Posterior vena cava (tissue), 2 donors: ENCODE results near the gene EPHA2. TPM values are rescaled to one million over a fixed set of nuclear protein-coding genes. Genes with fewer than 3 reads are reported as not detected.
"Not testable (repeated sequence)": the region's sequence is repeated elsewhere in the genome, so short reads cannot be mapped to it uniquely, and the experiment has no call there.

Experiments
- DNase-seq: peaks from one replicate; pipeline ENCODE4 v3.0.0-alpha.2; 2020; ENCODE audit warnings: low spot score
- intact Hi-C, 2 donors: fragments of 100-400 bp; cut with DNase I; formaldehyde crosslinking; loops; one replicate each; pipeline versions ENCODE4 v1.14.1 to v1.14.2; 2022 to 2023
- long read RNA-seq, 2 donors: library from polyadenylated mRNA; unstranded; transcript quantifications; one replicate each; pipeline ENCODE4 v2.0.0, GENCODE V29; 2020 to 2021
- total RNA-seq, 2 donors: library from RNA; stranded (reverse); fragmentation: NEBNext Ultra II Directional; extraction: Animal tissue kit (Norgen Biotek cat#: 25700); gene quantifications; one replicate each; pipeline ENCODE4 v1.2.1, GENCODE V29; 2021
- donor health status: DM: yes; HTN: yes; CAD: no.
- donor health status: DM: yes; HTN: yes; CAD: no.

EPHA2 gene
- total RNA-seq, result 10 to 100 TPM in 1 of 2 donors, 1 to 10 TPM in 1; 7.8 to 15.4 TPM
- long read RNA-seq, donor 1, partial matches to known transcripts, result 1 of 3 reads
- long read RNA-seq, donor 1, other reads (novel, unspliced or antisense), result 1 of 3 reads
- long read RNA-seq, donor 2, partial matches to known transcripts, result 7 of 11 reads
- long read RNA-seq, donor 2, other reads (novel, unspliced or antisense), result 4 of 11 reads

- peak; percentile 94 for DNase-seq
- intact Hi-C loops, result no loop called here
These were observed at the start of gene EPHA2 for GRCh38 chr1:16155537-16156410. EPHA2 (minus strand) TSS chr1:16156069; CDS start chr1:16155932, 137 bp downstream.

- peak; percentile 81 for DNase-seq
- intact Hi-C loops, result loop anchor here (5.0 to 10.0 kb wide), 2 partner anchors 37 to 149 kb away; partner anchors contain the start of gene FBXO42 (in 1 of the 2)
These were observed 49.4 kb upstream of the EPHA2 start for GRCh38 chr1:16205334-16205671.

- DNase-seq, result no peak
- intact Hi-C loops, result loop anchor here (5.0 to 10.0 kb wide), 2 partner anchors 38 to 150 kb away; partner anchors contain the start of gene FBXO42 (in 1 of the 2)
These were observed 48.9 kb upstream of the EPHA2 start for GRCh38 chr1:16204634-16205333.

GRCh38 chr1:16204216-16204615 lies 48.3 kb upstream of the EPHA2 start:
- intact Hi-C loops, result loop anchor here in 1 of 2 donors (10.0 kb wide), 1 partner anchor 151 kb away; the partner anchor contains the start of gene FBXO42

GRCh38 chr1:16203550-16203949 lies 47.7 kb upstream of the EPHA2 start:
- no peak for DNase-seq
- intact Hi-C loops, result loop anchor here in 1 of 2 donors (10.0 kb wide), 1 partner anchor 151 kb away; the partner anchor contains the start of gene FBXO42

More at GRCh38 chr1:16204216-16204615, 48.3 kb upstream of the EPHA2 start:
- DNase-seq, result no peak

- intact Hi-C loops, result loop anchor here in 1 of 2 donors (10.0 kb wide), 1 partner anchor 152 kb away; the partner anchor contains the start of gene FBXO42
- DNase-seq, result no peak
These were observed 46.7 kb upstream of the EPHA2 start for GRCh38 chr1:16202281-16203210.

GRCh38 chr1:16199700-16200099 lies 43.8 kb upstream of the EPHA2 start:
- DNase-seq, result no peak
- intact Hi-C loops, result loop anchor here in 1 of 2 donors (10.0 kb wide), 1 partner anchor 155 kb away; the partner anchor contains the start of gene FBXO42

- intact Hi-C loops, result no loop called here
- DNase-seq, result no peak
These were observed 43.3 kb upstream of the EPHA2 start for GRCh38 chr1:16199157-16199501.

GRCh38 chr1:16198444-16199156 lies 42.7 kb upstream of the EPHA2 start:
- intact Hi-C loops, result no loop called here
- no peak for DNase-seq

GRCh38 chr1:16196874-16197273 lies 41.0 kb upstream of the EPHA2 start:
- DNase-seq, result no peak
- intact Hi-C loops, result no loop called here

- intact Hi-C loops, result not testable (repeated sequence)
These were observed 40.3 kb upstream of the EPHA2 start for GRCh38 chr1:16196139-16196538.

GRCh38 chr1:16195518-16195905 lies 39.6 kb upstream of the EPHA2 start:
- intact Hi-C loops, result no loop called here
- no peak for DNase-seq

More at GRCh38 chr1:16196139-16196538, 40.3 kb upstream of the EPHA2 start:
- not testable (repeated sequence) for DNase-seq

GRCh38 chr1:16191916-16192546 lies 36.2 kb upstream of the EPHA2 start:
- DNase-seq, result no peak
- intact Hi-C loops, result loop anchor here in 1 of 2 donors (5.0 kb wide), 1 partner anchor 55 kb away; no protein-coding TSS in a partner anchor

GRCh38 chr1:16191309-16191708 lies 35.4 kb upstream of the EPHA2 start:
- intact Hi-C loops, result loop anchor here in 1 of 2 donors (5.0 kb wide), 1 partner anchor 56 kb away; no protein-coding TSS in a partner anchor
- DNase-seq, result no peak

GRCh38 chr1:16189921-16190621 lies 34.2 kb upstream of the EPHA2 start:
- no peak for DNase-seq
- intact Hi-C loops, result loop anchor here (2.0 to 5.0 kb wide), 2 partner anchors 57 to 111 kb away; no protein-coding TSS in a partner anchor

- no peak for DNase-seq
- intact Hi-C loops, result loop anchor here (2.0 kb wide), 1 partner anchor 110 kb away; no protein-coding TSS in a partner anchor
These were observed 33.1 kb upstream of the EPHA2 start for GRCh38 chr1:16189003-16189402.
